ENCODE data around the gene SMIM29.

Gene SMIM29

DNA sequence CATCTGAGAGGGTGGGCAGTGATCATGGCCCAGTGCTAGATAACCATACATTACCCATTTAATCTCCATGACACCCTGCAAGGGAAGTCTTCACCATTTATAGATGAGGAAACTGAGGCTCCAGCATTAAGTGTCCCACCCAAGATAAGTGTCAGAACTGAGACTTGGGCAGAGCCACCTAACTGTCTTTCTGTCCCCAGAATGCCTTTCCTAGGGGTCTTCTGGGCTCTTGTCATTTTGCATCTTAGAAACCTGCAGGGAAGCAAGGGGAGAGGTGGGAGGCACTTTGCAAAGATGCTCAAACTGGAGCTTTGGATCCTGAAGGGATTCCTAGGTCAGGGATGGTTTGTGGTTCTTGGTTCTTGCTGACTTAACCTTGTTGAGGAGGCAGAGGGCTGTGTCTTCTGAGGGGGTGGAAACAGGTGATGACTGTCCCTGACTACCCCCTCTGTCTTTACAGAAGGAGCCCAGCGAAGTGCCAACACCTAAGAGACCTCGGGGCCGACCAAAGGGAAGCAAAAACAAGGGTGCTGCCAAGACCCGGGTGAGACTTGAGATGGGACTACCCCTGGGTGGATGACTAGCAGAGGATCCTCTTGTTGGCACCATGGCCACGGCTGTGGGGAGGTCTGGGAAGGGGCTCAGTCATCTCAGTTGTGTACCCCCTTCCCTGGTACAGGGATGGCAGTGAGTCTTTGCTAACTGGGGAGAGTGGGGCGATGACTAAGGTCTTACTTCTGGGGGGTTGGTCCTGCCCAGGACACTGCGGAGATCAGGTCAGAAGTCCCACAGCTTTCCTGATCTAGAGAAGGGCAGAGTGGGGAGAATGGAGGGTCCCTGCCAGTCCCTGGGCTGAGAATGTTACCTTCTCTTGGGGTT is 6.3 kb downstream of the SMIM29 start:
- DNase-seq (ENCODE audit: extremely low read depth, low read depth), result no peak
- TF ChIP-seq, protein P1, sequence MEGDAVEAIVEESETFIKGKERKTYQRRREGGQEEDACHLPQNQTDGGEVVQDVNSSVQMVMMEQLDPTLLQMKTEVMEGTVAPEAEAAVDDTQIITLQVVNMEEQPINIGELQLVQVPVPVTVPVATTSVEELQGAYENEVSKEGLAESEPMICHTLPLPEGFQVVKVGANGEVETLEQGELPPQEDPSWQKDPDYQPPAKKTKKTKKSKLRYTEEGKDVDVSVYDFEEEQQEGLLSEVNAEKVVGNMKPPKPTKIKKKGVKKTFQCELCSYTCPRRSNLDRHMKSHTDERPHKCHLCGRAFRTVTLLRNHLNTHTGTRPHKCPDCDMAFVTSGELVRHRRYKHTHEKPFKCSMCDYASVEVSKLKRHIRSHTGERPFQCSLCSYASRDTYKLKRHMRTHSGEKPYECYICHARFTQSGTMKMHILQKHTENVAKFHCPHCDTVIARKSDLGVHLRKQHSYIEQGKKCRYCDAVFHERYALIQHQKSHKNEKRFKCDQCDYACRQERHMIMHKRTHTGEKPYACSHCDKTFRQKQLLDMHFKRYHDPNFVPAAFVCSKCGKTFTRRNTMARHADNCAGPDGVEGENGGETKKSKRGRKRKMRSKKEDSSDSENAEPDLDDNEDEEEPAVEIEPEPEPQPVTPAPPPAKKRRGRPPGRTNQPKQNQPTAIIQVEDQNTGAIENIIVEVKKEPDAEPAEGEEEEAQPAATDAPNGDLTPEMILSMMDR (IDR thresholded peaks at IDR 0.05; ENCODE audit: low read depth, low read length, missing control alignments), result no peak
- peak overlapping the region; percentile 9; the same call in 1 of the 2 replicates for H3K4me3 ChIP-seq (replicated peaks; ENCODE audit: low read depth, low read length)

DNA sequence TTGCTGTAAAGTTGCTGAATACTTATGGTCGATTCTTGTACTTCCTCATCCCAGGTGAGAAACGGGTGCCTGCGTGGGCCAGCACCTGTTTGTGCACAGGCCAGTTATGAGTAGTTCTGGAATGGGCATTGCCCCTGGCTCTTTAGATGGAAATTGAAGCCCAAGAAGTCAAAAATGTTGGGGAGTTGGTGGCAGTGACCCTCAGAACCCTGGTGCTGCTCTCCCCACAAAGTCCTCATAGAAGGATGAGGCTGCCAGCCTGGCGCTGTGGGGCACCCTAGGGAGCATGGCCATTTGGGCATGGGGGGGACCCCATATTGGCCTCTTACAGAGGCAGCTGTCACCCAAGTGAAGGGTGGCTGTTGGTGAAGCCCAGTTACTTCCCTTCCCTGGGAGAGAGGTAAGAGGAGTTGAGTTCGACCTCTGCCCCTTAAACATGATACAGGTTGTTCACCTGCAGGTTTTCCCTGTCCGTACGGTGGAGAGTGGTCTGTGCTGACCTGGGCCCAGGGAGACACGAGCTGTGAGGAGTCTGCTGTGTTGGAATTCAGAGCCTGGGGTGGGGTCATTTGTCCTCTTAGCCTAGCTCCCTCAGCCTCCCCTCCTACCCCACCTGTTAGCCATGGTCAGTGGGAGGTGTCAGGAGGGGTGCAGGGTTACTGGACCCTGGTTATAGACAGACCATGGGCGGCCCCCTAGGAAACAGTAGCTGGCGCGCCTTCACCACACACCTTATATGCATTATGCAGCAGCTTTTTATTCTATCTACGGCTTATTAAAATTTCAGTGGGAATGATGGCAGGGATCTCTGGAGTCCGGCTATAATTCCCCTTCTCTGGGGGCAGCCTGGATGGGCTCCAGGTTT is 7.2 kb downstream of the SMIM29 start:
- TF ChIP-seq, protein P1 (IDR thresholded peaks at IDR 0.05; ENCODE audit: low read depth, low read length, missing control alignments), result no peak
- DNase-seq (ENCODE audit: extremely low read depth, low read depth), result no peak
- peak overlapping the region; percentile 9; the same call in 1 of the 2 replicates for H3K4me3 ChIP-seq (replicated peaks; ENCODE audit: low read depth, low read length)

DNA sequence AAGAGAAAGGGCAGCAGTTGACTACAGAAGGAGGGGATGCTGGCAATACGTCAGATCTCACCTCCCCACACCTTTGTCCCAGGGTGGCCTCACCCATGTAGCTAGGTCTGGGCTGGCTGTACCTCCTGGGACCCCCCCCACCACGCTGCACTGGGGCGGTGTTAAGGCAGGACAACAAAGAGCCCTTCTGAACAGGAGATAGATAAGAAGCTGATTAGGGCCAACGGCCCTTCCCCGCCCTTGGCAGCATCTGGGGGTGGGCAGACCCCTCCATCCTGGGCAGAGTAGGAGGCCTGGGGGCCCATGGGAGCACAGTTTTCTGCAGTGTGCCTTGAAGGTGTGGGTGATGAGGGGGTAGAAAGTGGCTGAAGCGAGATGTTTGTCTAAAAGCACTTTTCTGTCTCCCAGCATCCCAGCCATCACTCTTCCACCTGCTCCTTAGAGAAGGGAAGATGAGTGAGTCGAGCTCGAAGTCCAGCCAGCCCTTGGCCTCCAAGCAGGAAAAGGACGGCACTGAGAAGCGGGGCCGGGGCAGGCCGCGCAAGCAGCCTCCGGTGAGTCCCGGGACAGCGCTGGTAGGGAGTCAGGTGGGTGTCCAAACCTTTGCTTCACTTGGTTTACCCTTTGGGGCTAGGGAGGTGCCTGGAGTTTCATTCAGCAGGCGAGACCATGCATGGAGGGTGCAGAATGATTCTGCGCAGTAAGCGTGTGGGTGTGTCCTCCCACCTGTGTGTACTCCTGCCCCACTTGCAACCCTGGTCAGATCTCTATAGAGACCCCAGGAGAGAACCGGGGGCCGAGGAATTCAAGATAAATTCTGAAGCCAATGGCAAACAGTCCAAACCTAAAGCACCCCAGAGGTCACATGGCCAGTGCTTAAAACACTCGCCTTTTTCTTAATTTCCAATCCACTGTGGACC is 8.2 kb downstream of the SMIM29 start:
- DNase-seq (ENCODE audit: extremely low read depth, low read depth), result no peak
- TF ChIP-seq, protein P1 (IDR thresholded peaks at IDR 0.05; ENCODE audit: low read depth, low read length, missing control alignments), result no peak
- H3K4me3 ChIP-seq (replicated peaks; ENCODE audit: low read depth, low read length), result peak overlapping the region; percentile 69

DNA sequence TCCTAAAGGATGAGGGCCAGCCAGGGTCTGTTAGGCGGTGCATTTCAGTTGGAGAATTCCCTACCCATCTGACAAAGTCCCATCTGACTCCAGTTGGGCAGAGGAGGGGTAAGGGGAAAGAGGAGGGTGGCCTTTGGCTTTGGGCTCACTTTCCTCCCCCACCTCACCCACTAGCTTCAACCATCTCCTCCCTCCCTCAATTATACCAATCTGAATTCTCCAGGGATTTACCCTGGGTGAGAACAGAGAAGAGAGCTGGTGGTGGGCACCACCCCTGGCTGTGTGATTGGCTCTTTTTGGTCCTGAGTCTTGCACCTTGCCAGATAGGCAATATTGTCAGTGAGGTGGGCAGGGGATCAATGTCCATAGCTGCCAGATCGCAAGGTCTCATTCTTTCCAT is 8.9 kb downstream of the SMIM29 start:
- DNase-seq (ENCODE audit: extremely low read depth, low read depth), result no peak
- H3K4me3 ChIP-seq (replicated peaks; ENCODE audit: low read depth, low read length), result peak overlapping the region; percentile 69
- TF ChIP-seq, protein P1 (IDR thresholded peaks at IDR 0.05; ENCODE audit: low read depth, low read length, missing control alignments), result no peak

DNA sequence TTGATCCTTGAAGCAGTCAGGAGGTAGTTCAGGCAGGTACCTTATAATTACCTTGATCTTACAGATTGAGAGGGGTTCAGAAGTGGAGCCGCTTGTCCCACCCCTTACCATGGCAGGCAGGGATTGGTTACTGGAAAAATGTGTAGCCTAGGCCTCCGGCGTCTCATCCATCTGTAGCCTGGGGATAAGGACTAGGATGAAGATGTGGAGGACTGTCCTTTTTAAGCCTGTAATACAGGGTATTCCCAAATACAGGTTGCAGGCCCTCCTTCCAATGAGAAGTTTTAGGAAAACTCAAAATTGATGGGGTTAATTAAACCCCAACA is 9.3 kb downstream of the SMIM29 start:
- DNase-seq (ENCODE audit: extremely low read depth, low read depth), result no peak
- TF ChIP-seq, protein P1 (IDR thresholded peaks at IDR 0.05; ENCODE audit: low read depth, low read length, missing control alignments), result no peak
- peak overlapping the region; percentile 69 for H3K4me3 ChIP-seq (replicated peaks; ENCODE audit: low read depth, low read length)

Measured in HFF-Myc (cell line).